NT2/D1 (cell line): Measurements from ENCODE around the gene LKAAEAR1.

Experiments used
- DNase-seq: peaks from one replicate; pipeline ENCODE4 v3.0.0-alpha.2; 2011; ENCODE audit warnings: low read depth, low spot score
- H3K27me3 ChIP-seq: 2 replicates; pipeline ENCODE4 v1.6.0; 2011; ENCODE audit warnings: mild to moderate bottlenecking; ENCODE audit not compliant: insufficient read length, insufficient read depth
- H3K36me3 ChIP-seq: 2 replicates; pipeline ENCODE4 v1.6.1; 2011; ENCODE audit warnings: mild to moderate bottlenecking, low read length, mixed read lengths; ENCODE audit not compliant: insufficient read depth, insufficient read length
- H3K4me1 ChIP-seq: 2 replicates; pipeline ENCODE4 v1.5.1; 2011; ENCODE audit not compliant: insufficient read depth, insufficient read length
- H3K4me3 ChIP-seq: 2 replicates; pipeline ENCODE4 v1.5.1; 2011; ENCODE audit warnings: low read depth; ENCODE audit not compliant: insufficient read length
- H3K9ac ChIP-seq: 2 replicates; pipeline ENCODE4 v1.6.0; 2011; ENCODE audit warnings: low read depth; ENCODE audit not compliant: insufficient read length
- H3K9me3 ChIP-seq: 2 replicates; pipeline ENCODE4 v1.5.1; 2011; ENCODE audit warnings: mild to moderate bottlenecking, low read length; ENCODE audit not compliant: insufficient read depth
- SUZ12 ChIP-seq: IDR thresholded peaks from 2 replicates; pipeline ENCODE4 v1.6.1; 2011; ENCODE audit not compliant: insufficient read length, insufficient read depth; ENCODE audit errors: extremely low read depth
- YY1 ChIP-seq: IDR thresholded peaks from 2 replicates; pipeline ENCODE4 v1.6.1; 2011; ENCODE audit not compliant: insufficient read length, insufficient read depth
- ZNF274 ChIP-seq: IDR thresholded peaks from 2 replicates; pipeline ENCODE4 v1.6.1; 2011; ENCODE audit warnings: mild to moderate bottlenecking, low read depth, low read length

The LKAAEAR1 gene

GRCh38 chr20:64078934-64079272 lies 5.3 kb downstream of the LKAAEAR1 start:
- peaks cover 26% of the 10 kb centered on the region for H3K36me3 ChIP-seq
- H3K9ac ChIP-seq, result peak overlapping the region; percentile 80
- H3K9me3 ChIP-seq, result no peaks in the 10 kb centered on the region
- no peak for DNase-seq
- peak overlapping the region; percentile 59 for H3K4me3 ChIP-seq
- H3K27me3 ChIP-seq, result peaks cover 35% of the 10 kb centered on the region
- TF ChIP-seq SUZ12 (no peak), ZNF274 (no peak), YY1 (no peak)
- H3K4me1 ChIP-seq, result peaks cover 24% of the 10 kb centered on the region

DNA sequence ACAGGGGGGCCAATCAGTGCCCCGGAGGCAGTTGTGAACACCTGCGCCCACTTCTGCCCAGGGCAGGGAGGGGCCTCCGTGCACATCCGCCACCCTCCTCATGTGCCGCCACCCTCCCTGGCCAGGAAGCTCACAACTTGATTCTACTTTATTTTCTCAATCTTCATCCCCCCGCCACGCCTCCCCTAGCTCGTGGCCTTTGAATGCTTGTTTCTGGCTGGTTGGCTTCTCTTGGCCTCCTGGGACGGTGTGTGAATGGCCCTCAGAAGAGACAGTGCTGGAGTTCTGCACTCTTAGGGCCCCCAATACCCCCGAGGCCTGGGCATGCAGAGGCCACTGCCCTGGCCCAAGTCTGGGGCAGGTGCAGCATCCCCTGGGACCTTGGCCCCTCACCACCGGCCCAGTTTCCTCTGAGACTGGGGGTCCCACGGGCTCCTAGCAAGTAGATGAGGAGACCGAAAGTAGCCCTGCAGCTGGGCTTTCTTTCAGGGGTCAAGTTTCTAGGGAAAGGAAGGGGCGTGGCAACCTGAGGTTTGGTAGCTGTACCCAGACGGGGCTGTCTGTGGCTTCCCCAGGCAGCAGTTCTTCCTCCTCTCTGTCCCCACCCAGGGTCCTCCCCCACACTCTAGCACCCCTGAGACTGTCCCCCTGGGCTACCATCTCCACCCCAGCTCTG lies 6.2 kb downstream of the LKAAEAR1 start:
- Histone ChIP-seq H3K27me3 (peaks cover 27% of the 10 kb centered on the region), H3K36me3 (peaks cover 35% of the 10 kb centered on the region), H3K9ac (peak overlapping the region; percentile 63), H3K9me3 (no peaks in the 10 kb centered on the region), H3K4me1 (peaks cover 22% of the 10 kb centered on the region), H3K4me3 (no peak overlapping the region)
- no peak for TF ChIP-seq YY1
- no peak for TF ChIP-seq ZNF274
- TF ChIP-seq SUZ12, result no peak
- no peak for DNase-seq

DNA sequence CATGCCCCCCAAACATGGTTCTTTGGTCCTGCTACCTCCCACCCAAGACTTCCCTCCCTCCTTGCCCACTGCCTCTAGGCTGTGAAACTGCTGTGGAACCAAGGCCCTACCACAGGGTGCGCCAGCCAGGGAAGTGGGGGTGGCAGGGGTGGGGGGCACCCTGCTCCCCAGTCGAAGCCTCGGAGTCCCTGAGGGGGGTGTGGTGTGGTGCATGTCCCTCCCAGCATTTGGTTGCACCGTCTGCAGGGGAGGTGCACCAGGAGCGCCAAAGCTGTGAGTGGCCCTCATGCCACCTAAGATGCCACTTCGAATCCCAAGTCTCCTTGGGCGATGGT lies 6.7 kb downstream of the LKAAEAR1 start:
- Histone ChIP-seq H3K9me3 (no peaks in the 10 kb centered on the region), H3K27me3 (peaks cover 24% of the 10 kb centered on the region), H3K9ac (no peak overlapping the region), H3K36me3 (peaks cover 40% of the 10 kb centered on the region), H3K4me1 (peaks cover 19% of the 10 kb centered on the region), H3K4me3 (no peak overlapping the region)
- no peak for DNase-seq
- no peak for TF ChIP-seq SUZ12
- no peak for TF ChIP-seq ZNF274
- no peak for TF ChIP-seq YY1

DNA sequence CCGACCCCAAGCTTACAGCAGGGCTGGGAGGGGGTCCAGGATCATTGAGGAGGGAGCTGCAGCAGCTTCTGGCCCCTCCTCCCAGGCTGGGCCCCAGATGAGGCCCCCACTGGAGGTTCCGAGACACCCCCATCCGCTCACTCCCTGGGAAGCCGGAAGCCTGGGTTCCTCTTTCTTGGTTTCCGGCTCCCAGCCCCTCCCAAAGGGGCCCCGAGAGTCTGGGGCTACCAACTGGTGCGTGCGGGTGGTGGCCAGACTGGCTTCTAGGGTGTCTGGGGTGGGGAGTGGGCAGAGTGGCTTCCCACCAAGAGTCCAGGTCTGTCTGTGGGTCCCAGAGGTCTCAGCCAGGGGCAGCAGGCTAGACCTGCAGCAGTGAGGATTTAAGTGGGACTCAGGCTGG lies 7.1 kb downstream of the LKAAEAR1 start:
- Histone ChIP-seq H3K4me3 (no peak overlapping the region), H3K4me1 (peaks cover 16% of the 10 kb centered on the region), H3K9ac (no peak overlapping the region), H3K9me3 (no peaks in the 10 kb centered on the region), H3K27me3 (peaks cover 20% of the 10 kb centered on the region), H3K36me3 (peaks cover 44% of the 10 kb centered on the region)
- TF ChIP-seq ZNF274 (no peak), SUZ12 (no peak), YY1 (no peak)
- no peak for DNase-seq

DNA sequence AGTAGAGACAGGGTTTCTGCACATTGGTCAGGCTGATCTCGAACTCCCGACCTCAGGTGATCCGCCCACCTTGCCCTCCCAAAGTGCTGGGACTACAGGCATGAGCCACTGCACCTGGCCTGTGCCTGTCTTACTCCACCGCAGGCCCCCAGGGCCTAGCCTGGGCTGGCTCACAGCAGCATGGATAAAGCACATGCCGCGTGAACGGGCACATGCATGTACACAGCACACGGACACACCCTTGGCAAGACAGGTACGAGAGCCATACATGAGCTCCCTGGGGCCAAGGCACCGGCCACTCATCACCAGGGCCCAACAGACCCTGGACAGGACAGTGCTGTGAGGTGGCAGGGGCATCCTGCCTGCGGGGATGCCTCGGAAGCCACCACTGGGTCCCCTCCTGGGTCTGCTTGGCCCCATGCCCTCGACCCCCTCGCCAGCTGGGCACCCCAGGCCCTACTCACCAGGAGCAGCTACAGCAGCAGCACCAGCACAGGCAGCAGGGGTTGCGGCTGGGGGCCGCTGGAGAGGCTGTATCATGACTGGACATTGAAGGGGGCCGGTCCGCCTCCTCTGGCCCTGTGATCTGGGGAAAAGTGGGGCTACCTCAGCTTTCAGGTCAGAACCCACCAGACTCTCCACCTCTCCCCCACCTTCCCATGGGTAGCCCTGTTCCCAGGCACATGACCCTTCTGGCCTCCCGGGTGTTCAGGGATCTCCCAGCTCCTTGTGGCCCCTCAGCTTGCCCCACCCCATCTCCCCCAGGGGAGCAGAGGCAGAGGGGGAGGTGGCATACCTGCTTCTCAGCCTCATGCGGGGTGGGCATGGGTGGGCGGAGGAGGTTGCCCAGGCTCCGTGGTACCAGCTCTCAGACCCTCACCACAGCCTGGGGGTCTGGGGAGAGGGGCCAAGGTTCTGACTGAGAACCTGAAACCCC lies 7.9 kb downstream of the LKAAEAR1 start:
- Histone ChIP-seq H3K9me3 (no peaks in the 10 kb centered on the region), H3K4me1 (peaks cover 9% of the 10 kb centered on the region), H3K27me3 (peaks cover 13% of the 10 kb centered on the region), H3K36me3 (peaks cover 50% of the 10 kb centered on the region), H3K9ac (no peak overlapping the region), H3K4me3 (no peak overlapping the region)
- TF ChIP-seq SUZ12, result no peak
- DNase-seq, result no peak

GRCh38 chr20:64075556-64075955 lies 8.6 kb downstream of the LKAAEAR1 start:
- no peaks in the 10 kb centered on the region for H3K9me3 ChIP-seq
- no peak overlapping the region for H3K4me3 ChIP-seq
- peaks cover 7% of the 10 kb centered on the region for H3K4me1 ChIP-seq
- H3K36me3 ChIP-seq, result peaks cover 50% of the 10 kb centered on the region
- DNase-seq, result no peak
- no peak overlapping the region for H3K9ac ChIP-seq
- peaks cover 6% of the 10 kb centered on the region for H3K27me3 ChIP-seq
- TF ChIP-seq ZNF274, result no peak

GRCh38 chr20:64074963-64075362 lies 9.2 kb downstream of the LKAAEAR1 start:
- Histone ChIP-seq H3K4me1 (peaks cover 13% of the 10 kb centered on the region), H3K27me3 (no peaks in the 10 kb centered on the region), H3K36me3 (peaks cover 55% of the 10 kb centered on the region), H3K4me3 (no peak overlapping the region), H3K9me3 (no peaks in the 10 kb centered on the region), H3K9ac (no peak overlapping the region)
- DNase-seq, result no peak
- TF ChIP-seq ZNF274, result no peak
- no peak for TF ChIP-seq YY1
- TF ChIP-seq SUZ12, result no peak
